Measurements from ENCODE around the gene TMEM184A.

The TMEM184A gene

DNA sequence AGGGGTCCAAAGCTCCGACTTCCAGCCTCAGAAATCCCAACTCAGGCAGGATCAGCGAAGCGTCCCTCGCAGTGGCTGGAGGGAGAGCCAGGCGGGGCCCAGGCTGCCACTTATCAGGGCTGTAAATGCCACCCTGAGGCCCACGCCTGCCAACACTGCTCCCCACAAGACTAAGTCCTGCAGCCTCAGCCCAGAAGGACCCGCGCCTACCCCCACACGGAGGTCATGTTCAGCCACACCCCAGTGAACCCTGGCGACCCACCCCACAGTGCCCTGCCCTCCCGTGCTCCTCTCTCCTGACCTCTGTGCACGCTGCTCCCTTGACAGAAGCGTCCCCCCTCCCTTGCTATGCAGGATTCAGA, 10.7 kb upstream of the TMEM184A start:
- DNase-seq, result no peak

DNA sequence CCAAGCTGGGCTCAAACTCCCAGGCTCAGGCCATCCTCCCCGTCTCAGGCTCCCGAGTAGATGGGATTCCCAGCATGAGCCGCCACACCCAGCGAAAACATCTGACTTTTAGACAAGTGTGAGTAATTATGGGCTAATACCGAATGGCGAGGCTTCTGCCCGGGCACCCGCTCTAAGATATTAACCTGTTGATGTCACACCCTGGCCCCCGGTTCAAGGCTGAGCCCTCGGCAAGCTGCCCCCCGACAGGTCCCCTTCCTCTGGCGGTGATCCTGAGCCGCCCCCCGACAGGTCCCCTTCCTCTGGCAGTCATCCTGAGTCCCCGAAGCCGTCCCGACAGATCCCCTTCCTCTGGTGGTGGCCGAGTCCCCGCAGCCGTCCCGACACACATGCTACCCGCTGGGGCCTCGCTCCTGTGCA, 8.6 kb upstream of the TMEM184A start:
- no peak for DNase-seq

DNA sequence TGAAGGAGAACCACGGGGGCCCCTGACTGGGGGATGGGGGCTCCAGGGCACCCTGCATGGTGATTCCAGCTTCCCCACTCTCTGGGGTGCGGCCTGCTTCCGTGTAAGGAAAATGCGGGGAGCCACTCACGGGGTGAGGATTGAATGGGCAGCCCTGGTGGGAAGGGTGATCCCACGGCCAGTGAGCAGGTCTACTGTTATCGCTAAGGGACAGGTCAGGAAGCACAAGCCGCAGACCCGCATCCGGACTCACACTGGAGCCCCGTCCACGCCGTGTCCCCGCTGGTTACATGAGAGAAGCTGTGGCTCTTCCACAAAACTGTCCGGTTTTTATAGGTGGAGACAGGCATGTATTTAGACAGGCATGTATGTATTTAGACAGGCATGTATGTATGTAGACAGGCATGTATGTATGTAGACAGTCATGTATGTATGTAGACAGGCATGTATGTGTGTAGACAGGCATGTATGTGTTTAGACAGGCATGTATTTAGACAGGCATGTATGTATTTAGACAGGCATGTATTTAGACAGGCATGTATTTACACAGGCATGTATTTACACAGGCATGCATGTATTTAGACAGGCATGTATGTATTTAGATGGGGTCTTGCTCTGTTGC, 8.1 kb upstream of the TMEM184A start:
- DNase-seq, result no peak

DNA sequence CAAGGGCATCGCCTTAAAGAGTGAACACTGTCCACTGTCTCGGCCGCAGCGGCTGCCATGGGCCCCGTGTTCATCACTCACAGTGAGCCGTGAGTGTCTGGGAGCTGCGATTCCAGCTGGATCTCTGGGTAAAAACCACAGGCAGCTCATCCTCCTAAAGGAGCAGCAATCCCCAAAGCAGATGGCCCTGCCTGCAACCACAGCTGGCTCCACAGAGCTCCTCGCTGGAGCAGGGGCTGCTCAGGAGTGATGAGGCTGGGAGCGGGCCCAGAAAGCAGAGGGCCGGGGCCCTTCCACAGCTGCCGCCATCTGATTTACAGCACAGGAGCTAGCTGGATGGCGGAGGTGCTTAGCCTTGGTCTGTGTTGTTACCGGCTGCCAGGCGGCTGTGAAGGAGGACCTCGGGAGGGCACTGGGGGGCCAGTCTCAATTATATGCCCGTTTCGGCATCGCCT, 6.6 kb upstream of the TMEM184A start:
- DNase-seq, result no peak

DNA sequence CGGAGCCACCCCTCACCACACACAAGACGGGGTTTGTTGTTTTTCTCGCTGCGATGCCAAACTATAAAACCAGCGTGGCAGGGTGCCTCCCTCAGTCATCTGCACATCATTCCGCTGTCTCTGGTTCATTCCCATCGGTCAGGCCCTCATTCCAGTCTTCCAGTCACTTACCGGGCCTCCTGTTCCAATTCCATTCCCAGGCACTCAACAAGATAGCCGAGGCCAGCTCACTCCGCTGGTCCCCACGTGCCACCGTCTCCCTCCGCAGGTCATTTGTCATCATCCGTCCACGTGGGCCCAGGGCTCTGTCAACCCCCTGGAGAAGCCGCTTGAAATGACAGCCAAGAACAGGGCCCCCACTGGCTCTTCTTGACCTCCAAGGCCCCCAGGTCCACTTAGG, 6.1 kb upstream of the TMEM184A start:
- no peak for DNase-seq

DNA sequence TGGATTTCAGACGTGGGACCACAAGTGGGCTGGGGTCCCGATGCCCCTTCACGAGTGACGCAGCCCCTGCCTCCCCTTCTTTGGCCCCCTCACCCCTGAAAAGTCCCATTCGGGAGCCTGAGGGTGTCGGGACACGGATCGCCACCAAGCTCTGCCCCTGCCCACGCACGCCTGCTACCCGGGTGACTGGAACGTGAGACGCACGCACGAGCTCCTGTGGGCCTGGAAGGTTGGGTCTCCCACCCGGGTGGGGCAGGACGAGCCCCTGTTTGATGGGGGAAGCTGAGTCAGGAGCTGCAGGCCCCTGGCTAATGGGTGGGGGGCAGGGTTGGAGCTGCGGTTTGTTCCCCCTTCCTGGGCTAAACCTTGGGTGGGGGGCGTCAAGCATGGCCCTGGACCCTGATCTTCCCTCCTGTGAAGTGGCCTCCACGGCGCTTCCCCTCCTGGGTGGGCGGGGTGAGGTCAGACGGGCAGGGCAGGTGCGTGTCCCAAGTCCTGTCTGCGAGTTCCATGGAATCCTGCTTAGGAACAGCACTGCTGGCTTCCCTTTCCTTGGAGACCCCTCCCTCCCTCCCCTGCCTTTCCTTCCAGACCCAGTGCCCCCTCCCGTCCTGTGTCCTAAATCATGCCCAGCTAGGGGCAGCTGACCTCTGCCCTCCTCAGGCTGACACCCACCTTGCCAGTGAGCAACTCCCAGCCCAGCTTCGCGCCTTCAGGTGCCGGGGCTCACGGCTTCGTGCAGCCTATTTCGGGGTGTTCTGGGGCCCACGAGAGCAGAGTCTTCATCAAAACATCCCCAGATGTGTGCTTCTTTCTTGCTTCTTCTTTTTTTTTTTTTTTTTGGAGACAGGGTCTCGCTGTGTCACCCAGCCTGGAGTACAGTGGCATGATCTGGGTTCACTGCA, 5.3 kb upstream of the TMEM184A start:
- DNase-seq, result no peak

DNA sequence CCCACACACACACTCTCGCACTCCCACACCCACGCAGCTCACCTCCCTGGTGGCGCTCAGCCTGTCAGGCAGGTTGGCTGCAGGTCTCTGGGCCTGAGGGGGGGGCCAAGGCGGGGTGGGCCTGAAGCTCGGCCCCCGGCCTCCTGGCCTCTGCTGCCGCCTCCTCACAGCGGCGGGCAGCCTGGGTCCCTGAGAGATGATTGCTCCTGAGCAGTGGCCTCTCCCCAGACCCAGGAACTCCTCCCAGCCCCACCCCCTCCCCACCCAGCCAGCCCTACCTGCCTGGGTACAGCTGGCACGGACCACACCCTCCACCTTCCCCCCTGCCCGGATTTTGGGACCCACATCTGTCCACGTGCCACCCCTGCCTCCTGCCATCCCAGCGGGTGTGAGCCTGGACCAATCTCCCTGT, 4.6 kb upstream of the TMEM184A start:
- no peak for DNase-seq

DNA sequence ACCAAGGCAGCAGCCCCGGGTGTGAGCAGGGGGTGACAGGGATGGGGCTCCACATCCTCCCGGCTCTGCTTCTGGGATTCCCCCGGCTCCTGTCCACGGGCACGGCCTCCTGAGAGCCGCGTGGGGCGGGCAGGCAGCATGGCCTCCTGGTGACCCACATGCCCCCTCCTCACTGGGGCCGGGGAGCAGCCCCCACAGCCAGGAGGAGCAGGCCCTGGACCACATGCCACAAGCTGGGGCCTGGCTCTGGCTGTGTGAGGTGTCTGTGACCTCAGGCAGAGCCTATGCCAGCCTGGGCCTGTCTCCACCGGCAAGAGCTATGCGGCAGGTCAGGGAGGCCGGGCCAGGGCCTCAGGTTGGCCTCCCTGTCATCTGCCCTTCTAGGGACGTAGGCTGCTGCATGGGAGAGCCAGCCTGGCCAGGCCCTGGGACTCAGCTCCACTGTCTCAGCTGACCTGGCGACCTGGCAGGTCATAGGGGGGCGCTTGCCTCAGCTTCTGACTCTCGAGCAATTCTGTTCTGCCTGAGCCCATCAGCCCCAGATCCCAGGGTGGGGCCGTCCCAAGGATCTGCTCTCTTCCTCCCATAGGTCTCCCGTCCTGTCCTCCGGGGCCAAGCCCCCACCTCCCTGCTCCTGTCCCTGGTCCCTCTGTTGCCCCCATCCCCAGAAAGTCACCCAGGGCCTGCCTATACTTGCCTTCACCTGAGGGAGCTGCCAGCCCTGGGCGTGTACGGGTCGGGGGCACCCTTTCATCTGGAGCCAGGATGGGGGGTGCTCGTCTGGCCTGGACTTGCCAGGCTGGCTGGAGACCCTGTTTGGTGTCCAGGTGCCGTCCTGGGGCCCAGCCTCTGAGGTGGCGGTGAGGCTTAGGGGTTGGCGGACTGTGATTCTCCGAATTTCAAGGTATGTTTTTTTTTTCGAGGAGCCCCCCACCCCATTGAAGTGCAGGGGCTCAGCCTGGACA, 3.9 kb upstream of the TMEM184A start:
- DNase-seq, result no peak

DNA sequence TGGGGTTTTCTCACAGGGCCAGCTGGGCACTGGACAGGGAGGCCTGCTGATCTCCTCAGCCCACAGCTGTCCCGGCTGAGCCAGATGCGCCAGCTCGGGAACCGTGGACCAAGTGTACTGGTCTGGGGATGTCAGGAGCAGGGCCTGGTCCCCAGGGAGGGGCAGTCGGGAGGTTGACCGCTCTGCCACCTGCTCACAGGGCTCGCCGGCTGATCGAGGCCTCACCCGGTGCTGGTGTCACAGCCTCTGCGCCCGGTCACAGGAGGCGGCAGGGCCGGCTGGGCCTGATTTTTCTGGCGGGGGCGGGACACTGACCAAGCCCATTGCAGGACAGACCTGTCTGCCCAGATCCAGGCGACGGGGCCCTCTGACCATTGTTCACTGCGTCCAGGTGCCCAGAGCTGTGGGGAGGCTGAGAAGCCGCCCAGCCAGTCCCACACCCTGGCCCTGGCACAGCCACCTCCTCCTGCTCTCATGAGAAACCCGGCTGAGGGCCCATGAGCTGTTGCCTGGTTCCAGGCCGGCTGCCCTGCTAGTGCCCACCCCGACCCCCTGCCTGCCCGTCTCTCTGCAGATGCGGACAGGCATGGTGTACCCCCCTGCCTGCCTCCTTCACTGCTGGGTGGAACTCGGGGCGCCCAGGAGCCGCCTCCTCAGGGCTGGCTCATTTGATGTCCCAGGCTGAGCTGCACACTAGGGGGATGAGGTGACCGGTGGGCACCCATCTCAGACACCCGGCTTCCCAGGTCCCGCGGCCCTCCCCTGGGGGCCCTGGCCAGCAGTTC, 3.0 kb upstream of the TMEM184A start:
- DNase-seq, result no peak

DNA sequence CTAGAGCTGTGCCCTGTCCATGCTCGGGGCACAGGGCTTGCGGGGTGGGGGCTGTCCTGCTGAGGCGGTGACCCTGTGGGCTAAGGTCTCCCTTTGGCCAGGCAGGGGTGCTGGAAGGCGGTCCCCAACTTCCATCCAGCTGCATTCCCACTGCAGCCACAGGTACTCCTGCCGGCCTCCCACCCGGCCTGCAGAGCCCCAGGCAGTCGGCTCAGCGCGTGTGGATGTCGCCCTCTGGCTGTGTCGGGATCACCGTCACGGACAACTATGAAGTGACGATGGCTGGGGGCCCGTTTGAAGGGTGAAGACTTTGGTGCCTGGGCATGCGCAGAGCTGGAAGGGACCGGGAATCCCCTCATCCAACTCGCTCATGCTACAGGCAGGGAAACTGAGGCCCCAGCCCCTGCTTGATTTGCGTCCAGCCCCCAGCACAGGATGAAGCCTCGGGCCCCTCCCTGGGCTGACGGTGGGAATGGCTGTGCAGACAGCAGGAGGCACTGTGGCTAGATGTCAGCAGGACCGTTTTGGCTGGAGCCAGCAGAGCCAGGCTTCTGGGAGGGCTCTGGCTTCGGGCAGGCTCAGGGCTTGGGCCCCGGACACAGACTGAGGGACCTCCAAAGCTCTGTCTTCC, 2.3 kb upstream of the TMEM184A start:
- DNase-seq, result no peak

DNA sequence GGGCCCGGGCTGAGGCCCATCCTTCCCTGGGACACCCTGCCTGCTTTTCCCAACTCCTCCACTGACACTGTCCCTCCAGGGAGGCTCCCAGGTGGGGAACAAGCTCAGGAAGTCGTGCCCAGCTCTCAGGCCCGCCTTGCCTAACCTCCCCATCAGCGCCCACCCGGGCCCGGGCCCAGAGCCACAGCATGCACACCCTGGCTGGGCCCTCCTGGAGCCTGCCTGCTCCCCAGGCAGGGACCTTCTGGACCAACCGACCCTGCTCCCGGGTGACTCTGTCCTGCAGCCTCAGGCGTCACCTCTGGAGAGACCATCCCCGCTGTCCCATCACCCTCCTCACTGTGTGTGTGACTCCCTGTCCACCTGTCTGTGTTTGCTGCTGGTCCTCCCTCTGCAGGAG, 1.8 kb upstream of the TMEM184A start:
- no peak for DNase-seq

DNA sequence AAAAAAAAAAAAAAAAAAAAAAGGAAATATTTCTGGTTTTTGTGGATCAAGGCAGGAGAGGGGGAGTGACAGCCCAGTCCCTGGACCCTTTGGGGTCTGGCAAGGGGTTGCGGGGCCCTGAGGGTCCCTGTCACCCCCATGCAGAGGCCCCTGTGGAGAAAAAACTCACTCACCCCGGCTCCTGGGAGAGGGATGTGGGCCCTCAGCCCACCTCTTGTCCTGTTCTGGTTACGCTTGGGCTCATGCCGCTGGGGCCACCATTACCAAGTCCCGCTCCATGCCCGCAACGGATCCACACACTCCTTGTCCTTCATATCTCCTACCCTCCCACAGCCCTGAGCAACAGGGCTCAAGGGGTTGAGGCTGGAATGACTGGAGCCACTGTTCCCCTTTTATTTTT, 1.0 kb upstream of the TMEM184A start:
- no peak for DNase-seq

DNA sequence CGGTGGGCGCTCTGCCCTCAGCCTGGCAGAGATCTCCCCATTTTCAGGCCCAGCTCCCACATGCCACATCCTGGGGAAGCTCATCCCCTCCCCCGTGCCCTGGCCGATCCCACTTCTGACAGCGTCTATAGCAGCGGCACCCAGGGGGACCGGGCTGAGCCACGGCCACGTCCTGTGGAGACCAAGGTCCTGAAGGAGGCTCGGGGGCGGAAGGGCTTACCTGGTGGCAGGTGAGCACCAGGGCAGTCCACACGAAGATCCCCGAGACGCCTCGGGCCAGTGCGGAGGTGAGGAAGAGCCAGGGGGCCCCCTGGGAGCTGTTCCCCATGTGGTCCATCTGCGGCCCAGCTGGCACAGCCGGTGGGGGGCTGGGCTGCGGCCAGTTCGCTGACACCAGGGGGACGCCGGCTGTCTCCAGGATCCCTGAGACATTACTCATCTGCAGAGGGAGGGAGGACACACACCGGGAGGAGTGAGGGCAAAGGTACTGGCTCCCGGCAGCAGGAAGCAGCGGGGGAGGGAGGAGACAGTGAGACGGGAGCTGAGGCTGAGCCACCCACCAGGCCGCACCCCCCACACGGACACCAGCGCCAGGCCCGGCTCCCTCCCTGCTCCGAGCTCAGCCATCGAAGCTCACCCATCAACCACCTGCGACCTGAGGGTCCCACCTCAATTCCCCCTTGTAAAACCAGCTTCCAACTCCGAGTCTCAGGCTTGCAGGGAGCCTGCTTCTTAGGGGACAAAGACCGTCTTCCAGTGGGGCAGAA, 776 bp downstream of the TMEM184A start:
- DNase-seq, result no peak

DNA sequence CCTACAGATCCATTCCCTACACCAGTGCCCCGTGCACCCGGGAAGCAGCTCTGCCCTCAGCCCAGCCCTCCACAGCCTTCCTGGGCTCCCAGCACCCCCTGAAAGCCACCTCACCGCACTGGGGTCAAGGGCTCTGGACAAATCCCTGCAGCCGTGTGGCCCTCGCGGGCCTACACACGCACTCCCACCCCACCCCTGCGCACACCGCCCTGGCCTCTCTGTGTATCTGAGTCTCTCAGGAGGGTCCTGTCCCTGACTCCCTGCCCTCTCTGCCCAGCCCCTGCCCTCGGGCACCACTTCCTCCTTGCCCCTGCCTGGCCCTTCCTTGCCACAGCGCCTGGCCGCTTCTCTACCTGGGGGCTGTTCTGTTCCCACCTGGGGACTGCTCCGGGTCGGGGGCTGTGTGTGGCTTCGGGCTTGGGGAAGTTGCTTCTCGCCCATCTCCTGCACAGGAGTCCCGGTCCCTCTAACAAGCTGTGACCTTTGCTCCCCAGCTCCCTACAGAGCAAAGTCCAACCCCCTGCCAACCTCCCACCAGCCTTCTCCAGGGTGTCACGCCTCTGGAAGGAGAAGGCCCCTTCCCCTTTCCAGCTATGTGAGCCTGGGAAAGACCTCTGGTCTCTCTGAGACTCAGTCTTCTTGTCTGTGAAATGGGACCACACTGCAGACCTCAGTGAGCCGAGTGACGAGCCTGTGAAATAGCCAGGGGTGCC, 1.5 kb downstream of the TMEM184A start:
- no peak for DNase-seq

DNA sequence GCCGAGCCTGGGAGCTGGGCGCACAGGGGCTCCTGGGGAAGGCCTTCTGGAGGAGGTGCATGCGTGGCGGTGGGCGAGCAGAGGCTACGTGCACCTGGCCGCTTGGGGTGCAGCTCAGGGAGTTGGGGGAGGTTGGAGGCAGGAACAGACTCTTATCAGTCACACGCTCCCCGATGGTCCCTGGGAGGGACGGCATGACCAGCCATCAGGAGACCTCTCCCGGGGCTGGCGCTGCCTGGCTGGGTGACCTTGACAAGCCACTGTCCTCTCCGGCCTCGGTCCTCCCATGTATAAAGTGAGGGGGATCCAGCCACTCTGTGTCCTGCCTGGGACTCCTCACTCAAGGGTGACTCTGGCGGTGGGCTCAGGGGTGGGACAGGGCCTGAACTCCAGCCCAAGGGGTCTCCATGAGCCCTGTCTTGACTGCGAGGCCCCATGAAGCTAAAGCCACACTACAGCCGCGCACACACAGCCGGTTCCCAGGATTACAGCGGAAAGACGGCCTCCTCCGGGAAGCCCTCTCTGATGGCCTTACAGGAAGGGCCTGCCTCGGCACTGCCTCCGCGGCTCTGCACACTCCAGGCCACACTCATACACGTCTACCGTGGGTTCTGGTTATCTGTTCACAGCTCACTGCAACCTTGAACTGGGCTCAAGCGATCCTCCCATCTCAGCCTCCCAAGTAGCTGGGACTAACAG, 2.3 kb downstream of the TMEM184A start:
- DNase-seq, result no peak

DNA sequence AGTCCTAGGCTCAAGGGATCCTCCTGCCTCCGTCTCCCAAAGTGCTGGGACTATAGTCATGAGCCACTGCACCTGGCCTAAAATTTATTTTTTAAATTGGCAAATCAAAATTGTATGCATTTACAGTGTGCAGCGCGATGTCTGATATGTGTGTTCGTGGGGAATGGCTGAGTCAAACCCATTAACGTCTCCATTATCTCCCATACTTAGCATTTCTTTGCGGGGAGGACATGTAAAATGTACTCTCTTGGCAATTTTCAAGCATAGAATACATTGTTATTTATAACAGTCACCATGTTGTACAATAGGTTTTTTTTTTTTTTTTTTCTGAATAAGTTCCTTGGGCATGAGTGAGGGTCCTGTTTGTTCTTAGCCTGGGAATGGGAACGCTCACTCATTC, 3.8 kb downstream of the TMEM184A start:
- DNase-seq, result no peak

DNA sequence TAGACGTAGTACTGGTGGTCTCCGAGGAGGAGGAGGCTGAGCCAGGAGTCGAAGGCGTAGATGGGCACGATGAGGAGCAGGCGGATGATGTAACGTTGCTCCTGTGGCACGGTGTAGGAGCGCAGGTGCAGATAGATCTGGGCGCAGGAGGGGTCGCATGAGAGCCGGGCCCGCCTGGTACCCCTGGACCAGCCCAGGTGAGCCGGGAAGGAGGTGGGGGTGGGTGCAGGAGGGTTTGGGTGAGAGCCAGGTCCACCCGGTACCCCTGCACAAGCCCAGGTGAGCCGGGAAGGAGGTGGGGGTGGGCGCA, 5.2 kb downstream of the TMEM184A start:
- DNase-seq, result no peak

DNA sequence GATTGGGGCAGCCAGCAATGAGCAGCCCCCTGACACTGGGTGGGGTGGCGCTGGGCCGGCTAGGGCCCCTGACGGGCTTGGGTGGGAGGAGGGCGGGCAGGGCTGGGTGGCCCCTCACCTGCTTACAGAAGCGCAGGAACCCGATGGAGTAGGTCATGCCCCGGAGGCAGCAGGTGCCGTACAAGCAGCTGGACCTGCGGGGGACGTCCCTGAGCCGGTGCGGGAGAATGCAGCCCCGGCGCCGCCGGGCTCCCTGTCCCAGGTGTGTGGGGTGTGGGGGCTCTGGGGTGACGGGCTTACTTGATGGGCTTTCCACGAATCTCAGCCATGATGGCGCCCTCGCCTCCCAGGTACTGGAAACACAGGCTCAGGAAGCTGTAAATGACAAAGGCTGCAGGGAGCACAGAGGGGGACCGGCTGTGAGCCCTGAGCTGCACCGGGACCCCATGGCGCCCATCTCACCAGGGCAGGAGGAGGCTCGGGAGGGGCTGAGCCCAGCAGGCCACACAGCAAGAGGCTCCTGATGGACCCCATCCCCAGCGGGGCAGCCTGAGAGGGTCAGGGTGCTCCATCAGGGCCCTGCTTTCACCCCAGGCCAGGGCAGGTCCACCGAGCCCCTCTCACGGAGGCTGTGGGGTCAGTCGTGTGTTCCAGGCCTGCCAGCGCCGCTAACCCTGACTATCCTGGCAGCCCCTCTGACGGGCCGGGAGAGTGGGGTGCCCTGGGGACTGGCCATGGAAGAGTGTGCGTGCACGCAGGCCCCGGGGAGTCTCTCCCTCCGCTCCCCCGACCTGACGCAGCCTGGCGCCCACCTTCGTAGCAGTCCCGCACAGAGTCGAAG, 5.8 kb downstream of the TMEM184A start:
- DNase-seq, result no peak

DNA sequence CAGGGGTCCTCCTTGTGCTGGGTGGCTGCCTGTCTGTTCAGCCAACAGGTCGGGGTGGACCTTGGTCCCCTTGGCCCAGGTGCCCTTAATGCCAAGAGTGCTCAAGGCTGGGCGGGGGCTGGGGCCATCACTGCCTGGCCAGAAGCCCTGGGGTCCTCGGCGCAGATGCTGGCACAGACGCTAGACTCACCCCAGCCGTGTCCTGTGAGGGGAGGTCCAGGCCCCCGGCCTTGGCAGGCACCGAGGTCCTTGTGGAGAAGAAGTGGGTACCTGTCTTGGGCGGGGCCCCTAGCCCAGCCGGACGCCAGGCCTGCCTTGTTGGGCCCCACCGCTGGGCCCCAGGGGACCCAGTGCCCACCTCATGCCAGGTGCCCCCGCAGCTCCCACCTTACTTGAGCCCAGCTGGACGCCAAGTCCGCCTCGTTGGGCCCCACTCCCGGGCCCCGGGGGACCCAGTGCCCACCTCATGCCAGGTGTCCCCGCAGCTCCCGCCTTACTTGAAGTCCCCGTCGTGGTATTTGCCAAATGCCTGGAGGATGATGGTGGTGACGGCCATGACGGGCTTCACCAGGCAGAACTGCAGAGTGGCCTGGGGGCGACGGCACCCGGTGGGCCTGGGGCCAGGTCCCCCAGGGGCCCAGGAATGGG, 6.5 kb downstream of the TMEM184A start:
- no peak for DNase-seq
